ES-I3 (cell line): ENCODE data around the gene ATP10B.
"Not testable (repeated sequence)": the region's sequence is repeated elsewhere in the genome, so short reads cannot be mapped to it uniquely, and the experiment has no call there.

ENCODE experiments used
- H3K36me3 ChIP-seq: 2 replicates; pipeline ENCODE4 v1.6.1; 2013; ENCODE audit warnings: mild to moderate bottlenecking, low read length, control low read depth, moderate library complexity; ENCODE audit not compliant: insufficient read depth
- H3K4me1 ChIP-seq: 2 replicates; pipeline ENCODE4 v1.6.1; 2013; ENCODE audit warnings: mild to moderate bottlenecking, control low read depth, low read length; ENCODE audit not compliant: insufficient read depth
- H3K9ac ChIP-seq: 2 replicates; pipeline ENCODE4 v1.6.1; 2013; ENCODE audit warnings: low read depth, mild to moderate bottlenecking, low read length, moderate library complexity
- H3K9me3 ChIP-seq: 2 replicates; pipeline ENCODE4 v1.6.1; 2013; ENCODE audit warnings: mild to moderate bottlenecking, low read length, moderate library complexity; ENCODE audit not compliant: control insufficient read depth, insufficient read depth

ATP10B gene

GRCh38 chr5:160852049-160852448 is at the start of gene ATP10B:
TSS of gene ATP10B (minus strand) at chr5:160852211. CDS start at chr5:160688074, 164,137 bp downstream.
- Histone ChIP-seq H3K9ac (no peak within 1 kb of the TSS), H3K9me3 (no peaks in the 10 kb centered on the region), H3K4me1 (no peaks in the 10 kb centered on the region), H3K36me3 (no peaks in the 10 kb centered on the region)

GRCh38 chr5:160901656-160902055 is 49.6 kb upstream of the ATP10B start:
- no peaks in the 10 kb centered on the region for H3K9me3 ChIP-seq
- no peaks in the 10 kb centered on the region for H3K36me3 ChIP-seq
- no peaks in the 10 kb centered on the region for H3K4me1 ChIP-seq

GRCh38 chr5:160899735-160900134 is 47.7 kb upstream of the ATP10B start:
- no peaks in the 10 kb centered on the region for H3K9me3 ChIP-seq
- H3K36me3 ChIP-seq = no peaks in the 10 kb centered on the region
- no peak overlapping the region for H3K9ac ChIP-seq
- H3K4me1 ChIP-seq = no peaks in the 10 kb centered on the region

More at GRCh38 chr5:160901656-160902055, 49.6 kb upstream of the ATP10B start:
- no peak overlapping the region for H3K9ac ChIP-seq

- not testable (repeated sequence) for H3K9me3 ChIP-seq, H3K36me3 ChIP-seq, H3K4me1 ChIP-seq, H3K9ac ChIP-seq
Observed at GRCh38 chr5:160893180-160893964, 41.4 kb upstream of the ATP10B start.

GRCh38 chr5:160887780-160888179 is 35.8 kb upstream of the ATP10B start:
- Histone ChIP-seq H3K9me3 (no peaks in the 10 kb centered on the region), H3K4me1 (peaks cover 4% of the 10 kb centered on the region; the same call in 1 of the 2 replicates), H3K36me3 (no peaks in the 10 kb centered on the region), H3K9ac (no peak overlapping the region)

GRCh38 chr5:160873560-160874200 is 21.7 kb upstream of the ATP10B start:
- H3K36me3 ChIP-seq, H3K4me1 ChIP-seq, H3K9me3 ChIP-seq: not testable (repeated sequence)
- H3K9ac ChIP-seq = peak overlapping the region; percentile 54

- H3K4me1 ChIP-seq = no peaks in the 10 kb centered on the region; the same call in 1 of the 2 replicates
- no peaks in the 10 kb centered on the region for H3K9me3 ChIP-seq
- H3K9ac ChIP-seq = no peak overlapping the region
- H3K36me3 ChIP-seq = no peaks in the 10 kb centered on the region
Observed at GRCh38 chr5:160869989-160870521, 18.0 kb upstream of the ATP10B start.

GRCh38 chr5:160867976-160868375 is 16.0 kb upstream of the ATP10B start:
- Histone ChIP-seq H3K9ac (no peak overlapping the region), H3K9me3 (no peaks in the 10 kb centered on the region), H3K36me3 (no peaks in the 10 kb centered on the region), H3K4me1 (no peaks in the 10 kb centered on the region; the same call in 1 of the 2 replicates)

GRCh38 chr5:160851451-160851850 is 560 bp downstream of the ATP10B start:
- no peak overlapping the region for H3K9ac ChIP-seq
- no peaks in the 10 kb centered on the region for H3K9me3 ChIP-seq
- no peaks in the 10 kb centered on the region for H3K4me1 ChIP-seq

GRCh38 chr5:160850421-160850820 is 1.6 kb downstream of the ATP10B start:
- H3K9ac ChIP-seq = no peak overlapping the region
- no peaks in the 10 kb centered on the region for H3K9me3 ChIP-seq
- H3K36me3 ChIP-seq = no peaks in the 10 kb centered on the region
- no peaks in the 10 kb centered on the region for H3K4me1 ChIP-seq

More at GRCh38 chr5:160851451-160851850, 560 bp downstream of the ATP10B start:
- no peaks in the 10 kb centered on the region for H3K36me3 ChIP-seq

GRCh38 chr5:160847526-160848085 is 4.4 kb downstream of the ATP10B start:
- H3K9ac ChIP-seq = no peak overlapping the region
- no peaks in the 10 kb centered on the region for H3K36me3 ChIP-seq
- no peaks in the 10 kb centered on the region for H3K4me1 ChIP-seq
- no peaks in the 10 kb centered on the region for H3K9me3 ChIP-seq

GRCh38 chr5:160846642-160847041 is 5.4 kb downstream of the ATP10B start:
- Histone ChIP-seq H3K9me3 (no peaks in the 10 kb centered on the region), H3K9ac (no peak overlapping the region), H3K36me3 (no peaks in the 10 kb centered on the region), H3K4me1 (no peaks in the 10 kb centered on the region)

GRCh38 chr5:160844177-160844576 is 7.8 kb downstream of the ATP10B start:
- Histone ChIP-seq H3K9ac (no peak overlapping the region), H3K9me3 (no peaks in the 10 kb centered on the region), H3K4me1 (no peaks in the 10 kb centered on the region), H3K36me3 (no peaks in the 10 kb centered on the region)

GRCh38 chr5:160843240-160843639 is 8.8 kb downstream of the ATP10B start:
- Histone ChIP-seq H3K9ac (no peak overlapping the region), H3K9me3 (no peaks in the 10 kb centered on the region), H3K36me3 (no peaks in the 10 kb centered on the region), H3K4me1 (no peaks in the 10 kb centered on the region)
